ENCODE data around the gene CACUL1. TPM values are rescaled to one million over a fixed set of nuclear protein-coding genes. Genes with fewer than 3 reads are reported as not detected.
"Not testable (repeated sequence)": the region's sequence is repeated elsewhere in the genome, so short reads cannot be mapped to it uniquely, and the experiment has no call there.

CACUL1 gene
- total RNA-seq, 4 donors from 2014 or later, result 24.0 to 45.7 (median 26.4) TPM

- H3K4me1 ChIP-seq, result peaks cover 0 to 23% (median 7%) of the 10 kb centered on the region in 4 donors
- H3K4me3 ChIP-seq, result no peak overlapping the region
- 71 to 72% methylated on average over 10 to 11 of the region's 11 CpGs for WGBS, 2 donors
- H3K27ac ChIP-seq, result no peak overlapping the region
- no peaks in the 10 kb centered on the region for H3K27me3 ChIP-seq
- H3K36me3 ChIP-seq, result peaks cover 0 to 9% (median 0%) of the 10 kb centered on the region in 3 donors
- TF ChIP-seq CTCF (IDR thresholded peaks at IDR 0.05) (no peak), EP300 (IDR thresholded peaks at IDR 0.05) (peak in 1 of 2 donors; percentile 23), POLR2A (IDR thresholded peaks at IDR 0.05) (no peak)
- DNase-seq (ENCODE audit: low spot score in 2 of 2), result no peak
- H3K9me3 ChIP-seq, result no peaks in the 10 kb centered on the region
Observed at GRCh38 chr10:118672766-118673715, 81.7 kb downstream of the CACUL1 start.

GRCh38 chr10:118672153-118672552 lies 82.6 kb downstream of the CACUL1 start:
- Histone ChIP-seq H3K4me1 (peaks cover 0 to 23% (median 7%) of the 10 kb centered on the region in 4 donors), H3K4me3 (no peak overlapping the region), H3K9me3 (no peaks in the 10 kb centered on the region), H3K27me3 (no peaks in the 10 kb centered on the region), H3K36me3 (peaks cover 0 to 9% (median 0%) of the 10 kb centered on the region in 3 donors), H3K27ac (no peak overlapping the region)
- 51 to 63% methylated on average over 6 of the region's 6 CpGs for WGBS, 2 donors
- no peak for DNase-seq (ENCODE audit: low spot score in 2 of 2)
- TF ChIP-seq EP300 (IDR thresholded peaks at IDR 0.05) (no peak), CTCF (IDR thresholded peaks at IDR 0.05) (no peak), POLR2A (IDR thresholded peaks at IDR 0.05) (no peak)

GRCh38 chr10:118671221-118671620 lies 83.5 kb downstream of the CACUL1 start:
- not testable (repeated sequence) for H3K9me3 ChIP-seq; H3K27ac ChIP-seq; H3K36me3 ChIP-seq; DNase-seq (ENCODE audit: low spot score in 2 of 2); H3K27me3 ChIP-seq; H3K4me3 ChIP-seq
- H3K4me1 ChIP-seq, result peaks cover 0 to 23% (median 7%) of the 10 kb centered on the region in 4 donors
- WGBS, 2 donors, result 65 to 70% methylated on average over 3 of the region's 3 CpGs

GRCh38 chr10:118670472-118671124 lies 84.2 kb downstream of the CACUL1 start:
- WGBS, 2 donors, result 82 to 89% methylated on average over 9 to 10 of the region's 11 CpGs
- Histone ChIP-seq H3K36me3 (peaks cover 0 to 6% (median 0%) of the 10 kb centered on the region in 3 donors), H3K9me3 (no peaks in the 10 kb centered on the region), H3K27me3 (no peaks in the 10 kb centered on the region), H3K4me1 (peaks cover 0 to 23% (median 7%) of the 10 kb centered on the region in 4 donors), H3K4me3 (no peak overlapping the region), H3K27ac (no peak overlapping the region)
- TF ChIP-seq CTCF (IDR thresholded peaks at IDR 0.05) (no peak), EP300 (IDR thresholded peaks at IDR 0.05) (no peak), POLR2A (IDR thresholded peaks at IDR 0.05) (no peak)
- no peak for DNase-seq (ENCODE audit: low spot score in 2 of 2)

- TF ChIP-seq CTCF (IDR thresholded peaks at IDR 0.05) (no peak), POLR2A (IDR thresholded peaks at IDR 0.05) (no peak), EP300 (IDR thresholded peaks at IDR 0.05) (no peak)
- no peak overlapping the region for H3K4me3 ChIP-seq
- WGBS, 2 donors, result 69 to 70% methylated on average over 3 of the region's 3 CpGs
Observed at GRCh38 chr10:118669835-118670234, 84.9 kb downstream of the CACUL1 start.

More at GRCh38 chr10:118669835-118670234, 84.9 kb downstream of the CACUL1 start:
- no peaks in the 10 kb centered on the region for H3K9me3 ChIP-seq
- H3K4me1 ChIP-seq, result peaks cover 0 to 23% (median 7%) of the 10 kb centered on the region in 4 donors
- peak overlapping the region in 1 of 4 donors; percentile 34 for H3K27ac ChIP-seq
- H3K36me3 ChIP-seq, result no peaks in the 10 kb centered on the region
- DNase-seq (ENCODE audit: low spot score in 2 of 2), result no peak
- no peaks in the 10 kb centered on the region for H3K27me3 ChIP-seq
